H9 (cell line): ENCODE results near the gene MTOR. TPM values are rescaled to one million over a fixed set of nuclear protein-coding genes. Genes with fewer than 3 reads are reported as not detected.

Experiments used
- DNase-seq: peaks from one replicate; pipeline ENCODE4 v3.0.0-alpha.2; 2017
- H2AFZ ChIP-seq: one replicate; pipeline ENCODE4 v1.6.1; 2013; ENCODE audit warnings: mild to moderate bottlenecking, low read length, control low read depth, moderate library complexity
- H2AK5ac ChIP-seq: 2 replicates; pipeline ENCODE4 v1.6.1; 2013; ENCODE audit warnings: low read length, control low read depth, mixed read lengths; ENCODE audit not compliant: insufficient read length
- H2BK120ac ChIP-seq: one replicate; pipeline ENCODE4 v1.6.1; 2013; ENCODE audit warnings: low read depth, mild to moderate bottlenecking, low read length, control low read depth, inconsistent platforms; ENCODE audit not compliant: poor library complexity, severe bottlenecking
- H2BK12ac ChIP-seq: 2 replicates; pipeline ENCODE4 v1.6.1; 2013; ENCODE audit warnings: low read length, control low read depth, mixed read lengths, low read depth; ENCODE audit not compliant: insufficient read length
- H2BK15ac ChIP-seq: 2 replicates; pipeline ENCODE4 v1.6.1; 2013; ENCODE audit warnings: low read depth, low read length, control low read depth
- H2BK20ac ChIP-seq: one replicate; pipeline ENCODE4 v1.6.1; 2013; ENCODE audit warnings: low read depth, mild to moderate bottlenecking, low read length, control low read depth, inconsistent platforms; ENCODE audit not compliant: poor library complexity, severe bottlenecking
- H2BK5ac ChIP-seq: 2 replicates; pipeline ENCODE4 v1.6.1; 2013; ENCODE audit warnings: low read length, control low read depth, mixed read lengths; ENCODE audit not compliant: insufficient read length
- H3K14ac ChIP-seq: 2 replicates; pipeline ENCODE4 v1.6.1; 2013; ENCODE audit warnings: low read length, control low read depth; ENCODE audit not compliant: insufficient read depth
- H3K18ac ChIP-seq: 2 replicates; pipeline ENCODE4 v1.6.1; 2013; ENCODE audit warnings: low read depth, mild to moderate bottlenecking, mixed read lengths, low read length, control low read depth; ENCODE audit not compliant: insufficient read length
- H3K23ac ChIP-seq: 2 replicates; pipeline ENCODE4 v1.6.1; 2013; ENCODE audit warnings: low read length, control low read depth, mixed read lengths, low read depth; ENCODE audit not compliant: insufficient read length
- H3K23me2 ChIP-seq: 2 replicates; pipeline ENCODE4 v1.6.1; 2013; ENCODE audit warnings: low read depth, mild to moderate bottlenecking, mixed read lengths, low read length, control low read depth; ENCODE audit not compliant: insufficient read length, poor library complexity, severe bottlenecking
- H3K27ac ChIP-seq: 2 replicates; pipeline ENCODE4 v1.5.1; 2013; ENCODE audit warnings: low read length, control low read depth, mixed read lengths, low read depth; ENCODE audit not compliant: insufficient read length
- H3K27me3 ChIP-seq: 2 replicates; pipeline ENCODE4 v1.6.1; 2013; ENCODE audit warnings: low read length, control low read depth, inconsistent platforms; ENCODE audit not compliant: insufficient read depth
- H3K4ac ChIP-seq: 2 replicates; pipeline ENCODE4 v1.6.1; 2013; ENCODE audit warnings: low read depth, mild to moderate bottlenecking, control low read depth, inconsistent platforms, low read length, moderate library complexity
- H3K4me1 ChIP-seq: 2 replicates; pipeline ENCODE4 v1.6.1; 2013; ENCODE audit warnings: low read length, control low read depth, inconsistent platforms; ENCODE audit not compliant: insufficient read depth
- H3K4me2 ChIP-seq: 2 replicates; pipeline ENCODE4 v1.6.1; 2013; ENCODE audit warnings: low read length, control low read depth, mixed read lengths; ENCODE audit not compliant: insufficient read length, insufficient read depth
- H3K56ac ChIP-seq: 2 replicates; pipeline ENCODE4 v1.6.1; 2013; ENCODE audit warnings: low read depth, mild to moderate bottlenecking, mixed read lengths, low read length, control low read depth; ENCODE audit not compliant: insufficient read length
- H3K79me1 ChIP-seq: 2 replicates; pipeline ENCODE4 v1.6.1; 2013; ENCODE audit warnings: low read depth, mild to moderate bottlenecking, moderate library complexity, low read length, control low read depth, inconsistent platforms; ENCODE audit not compliant: insufficient read depth, poor library complexity, severe bottlenecking
- H3K79me2 ChIP-seq: 2 replicates; pipeline ENCODE4 v1.6.1; 2013; ENCODE audit warnings: low read length, control low read depth, inconsistent platforms; ENCODE audit not compliant: insufficient read depth
- H3K9ac ChIP-seq: 2 replicates; pipeline ENCODE4 v1.6.1; 2013; ENCODE audit warnings: low read length, control low read depth, mixed read lengths; ENCODE audit not compliant: insufficient read length; ENCODE audit errors: extremely low read depth
- H3K9me3 ChIP-seq: one replicate; pipeline ENCODE4 v1.6.1; 2013; ENCODE audit warnings: low read depth, low read length, inconsistent platforms; ENCODE audit not compliant: control insufficient read depth
- H3T11ph ChIP-seq: one replicate; pipeline ENCODE4 v1.6.1; 2013; ENCODE audit warnings: mild to moderate bottlenecking, low read length, control low read depth, inconsistent platforms
- H4K20me1 ChIP-seq: one replicate; pipeline ENCODE4 v1.6.1; 2013; ENCODE audit not compliant: control insufficient read depth, insufficient read length, insufficient read depth
- H4K5ac ChIP-seq: 2 replicates; pipeline ENCODE4 v1.6.1; 2013; ENCODE audit warnings: low read depth, mild to moderate bottlenecking, mixed read lengths, low read length, control low read depth; ENCODE audit not compliant: insufficient read length
- H4K8ac ChIP-seq: replicated peaks from 2 replicates; pipeline ENCODE4 v1.6.1; 2013; ENCODE audit warnings: low read length, control low read depth, mixed read lengths, low read depth; ENCODE audit not compliant: insufficient read length
- H4K91ac ChIP-seq: 2 replicates; pipeline ENCODE4 v1.6.1; 2013; ENCODE audit warnings: low read depth, mild to moderate bottlenecking, moderate library complexity, mixed read lengths, low read length, control low read depth; ENCODE audit not compliant: insufficient read length
- H3K27ac Mint-ChIP-seq, 3 experiments: 2 replicates in 2 of 3; 3 replicates in 1 of 3; pipeline ENCODE4 v1.8.0; 2020 to 2021; ENCODE audit warnings: mixed read lengths in 3 of 3, mild to moderate bottlenecking in 1 of 3, moderate library complexity in 1 of 3
- H3K27me3 Mint-ChIP-seq: 2 replicates; pipeline ENCODE4 v1.8.0; 2021; ENCODE audit warnings: low read depth, mild to moderate bottlenecking, moderate library complexity, mixed read lengths
- H3K36me3 Mint-ChIP-seq, 3 experiments: 2 replicates in 2 of 3; 3 replicates in 1 of 3; pipeline ENCODE4 v1.8.0; 2020 to 2021; ENCODE audit warnings: low read depth in 3 of 3, mixed read lengths in 3 of 3; ENCODE audit not compliant: insufficient read depth in 1 of 3
- H3K4me1 Mint-ChIP-seq, 2 experiments: 2 replicates each; pipeline ENCODE4 v1.8.0; 2020; ENCODE audit warnings: mixed read lengths in 2 of 2
- H3K4me3 Mint-ChIP-seq, 2 experiments: 2 replicates in 1 of 2; 3 replicates in 1 of 2; pipeline ENCODE4 v1.8.0; 2020 to 2021; ENCODE audit warnings: mild to moderate bottlenecking in 2 of 2, mixed read lengths in 2 of 2, moderate library complexity in 1 of 2
- H3K9me3 Mint-ChIP-seq, 2 experiments: 2 replicates in 1 of 2; 3 replicates in 1 of 2; pipeline ENCODE4 v1.8.0; 2020; ENCODE audit warnings: mild to moderate bottlenecking in 2 of 2, mixed read lengths in 2 of 2, moderate library complexity in 1 of 2
- WGBS: extraction: QIAGEN DNeasy Blood & Tissue Kit; methylation state at CpG from one replicate; pipeline ENCODE4 v1.1.7; 2013; ENCODE audit warnings: missing lambda C conversion rate, low lambda C conversion rate, mixed read lengths; ENCODE audit not compliant: insufficient read length; ENCODE audit errors: extremely low coverage; 5-methylcytosine and 5-hydroxymethylcytosine counted together
- total RNA-seq: library from RNA; stranded (reverse); gene quantifications from 2 replicates; pipeline ENCODE4 v1.2.1, GENCODE V29; 2021
- TF ChIP-seq, protein P1 (sequence below): fragments of 200-600 bp; sonication (generic); conservative IDR thresholded peaks from 3 replicates; pipeline ENCODE4 v1.8.0; 2021; ENCODE audit warnings: antibody characterized with exemption, mild to moderate bottlenecking

The MTOR gene
- total RNA-seq, 1 experiment from 2014 or later, result 67.5 TPM

GRCh38 chr1:11302366-11302765 lies 40.0 kb upstream of the MTOR start:
- H2BK120ac ChIP-seq, result no peak overlapping the region
- no peak overlapping the region for H3K14ac ChIP-seq
- Mint-ChIP-seq H3K4me1 (peaks cover 15 to 16% of the 10 kb centered on the region in 2 experiments), H3K4me3 (no peak overlapping the region), H3K36me3 (peaks cover 0 to 3% (median 3%) of the 10 kb centered on the region in 3 experiments; a peak in 2 of 7 replicates), H3K9me3 (peaks cover 3 to 4% of the 10 kb centered on the region in 2 experiments; a peak in 3 of 5 replicates), H3K27me3 (0 out of 2 replicates have a peak, but pooled peaks cover 2% of the 10 kb centered on the region), H3K27ac (no peak overlapping the region)
- H4K20me1 ChIP-seq, result no peaks in the 10 kb centered on the region
- no peak overlapping the region for H3K4me2 ChIP-seq
- H3K56ac ChIP-seq, result no peak overlapping the region
- no peak overlapping the region for H3K27ac ChIP-seq
- H2BK5ac ChIP-seq, result no peak overlapping the region
- no peak overlapping the region for H2BK15ac ChIP-seq
- TF ChIP-seq, protein P1, sequence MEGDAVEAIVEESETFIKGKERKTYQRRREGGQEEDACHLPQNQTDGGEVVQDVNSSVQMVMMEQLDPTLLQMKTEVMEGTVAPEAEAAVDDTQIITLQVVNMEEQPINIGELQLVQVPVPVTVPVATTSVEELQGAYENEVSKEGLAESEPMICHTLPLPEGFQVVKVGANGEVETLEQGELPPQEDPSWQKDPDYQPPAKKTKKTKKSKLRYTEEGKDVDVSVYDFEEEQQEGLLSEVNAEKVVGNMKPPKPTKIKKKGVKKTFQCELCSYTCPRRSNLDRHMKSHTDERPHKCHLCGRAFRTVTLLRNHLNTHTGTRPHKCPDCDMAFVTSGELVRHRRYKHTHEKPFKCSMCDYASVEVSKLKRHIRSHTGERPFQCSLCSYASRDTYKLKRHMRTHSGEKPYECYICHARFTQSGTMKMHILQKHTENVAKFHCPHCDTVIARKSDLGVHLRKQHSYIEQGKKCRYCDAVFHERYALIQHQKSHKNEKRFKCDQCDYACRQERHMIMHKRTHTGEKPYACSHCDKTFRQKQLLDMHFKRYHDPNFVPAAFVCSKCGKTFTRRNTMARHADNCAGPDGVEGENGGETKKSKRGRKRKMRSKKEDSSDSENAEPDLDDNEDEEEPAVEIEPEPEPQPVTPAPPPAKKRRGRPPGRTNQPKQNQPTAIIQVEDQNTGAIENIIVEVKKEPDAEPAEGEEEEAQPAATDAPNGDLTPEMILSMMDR, result no peak
- H2BK12ac ChIP-seq, result no peak overlapping the region
- no peaks in the 10 kb centered on the region for H3K79me2 ChIP-seq
- no peak overlapping the region for H3T11ph ChIP-seq
- no peak overlapping the region for H3K18ac ChIP-seq
- no peak overlapping the region for H3K4ac ChIP-seq
- no CpG with 5 or more reads among the region's 2 CpGs for WGBS
- no peaks in the 10 kb centered on the region; the same call in 1 of the 2 replicates for H3K4me1 ChIP-seq
- DNase-seq, result no peak
- H4K8ac ChIP-seq, result no peak overlapping the region
- H3K23me2 ChIP-seq, result no peaks in the 10 kb centered on the region
- H4K91ac ChIP-seq, result no peak overlapping the region
- H3K23ac ChIP-seq, result no peak overlapping the region
- H3K79me1 ChIP-seq, result no peaks in the 10 kb centered on the region
- H3K9me3 ChIP-seq, result no peaks in the 10 kb centered on the region
- H2BK20ac ChIP-seq, result no peak overlapping the region
- no peaks in the 10 kb centered on the region for H3K27me3 ChIP-seq
- no peak overlapping the region for H4K5ac ChIP-seq
- no peak overlapping the region for H2AFZ ChIP-seq
- no peak overlapping the region for H2AK5ac ChIP-seq
- H3K9ac ChIP-seq, result no peak overlapping the region
